HCT116 (cell line): ENCODE data around the gene ACOT8. TPM values are rescaled to one million over a fixed set of nuclear protein-coding genes. Genes with fewer than 3 reads are reported as not detected.

ENCODE experiments used
- ATAC-seq: fragments of 200-7000 bp; cut with Tn5 transposase; 2 replicates; pipeline ENCODE4 v1.9.1; 2020; ENCODE audit warnings: mild to moderate bottlenecking, moderate library complexity
- BruUV-seq: library from RNA; stranded (reverse); fragments of 400-500 nt; replicated peaks from 2 replicates; lab custom pipeline; 2021; lab: Mats Ljungman, UMichigan
- CTCF ChIA-PET: fragments of 300-600 bp; sonication (Branson Sonifier 250); formaldehyde crosslinking; loops from one replicate; lab custom pipeline; 2021; ENCODE audit warnings: antibody characterized with exemption; lab: Charles Lee
- POLR2A ChIA-PET: fragments of 300-600, 350-600 bp; sonication (Branson Sonifier 250); formaldehyde crosslinking; loops from one replicate; lab custom pipeline; 2021; ENCODE audit warnings: antibody characterized with exemption; lab: Charles Lee
- RAD21 ChIA-PET, 2 experiments: fragments of 300-600 bp; sonication (Branson Sonifier 250); formaldehyde crosslinking; loops; one replicate each; lab custom pipeline; 2023; ENCODE audit warnings: low total read pairs in 2 of 2; ENCODE audit not compliant: uncharacterized antibody in 2 of 2, unreplicated experiment in 2 of 2, low non-redundant PET in 1 of 2; lab: Charles Lee
- DNase-seq: peaks from one replicate; pipeline ENCODE4 v3.0.0-alpha.2; 2010; ENCODE audit warnings: low read depth, low spot score
- H2AFZ ChIP-seq: fragments of 200-600 bp; shearing (Covaris generic), sonication (generic); 2 replicates; pipeline ENCODE4 v1.6.1; 2017; ENCODE audit warnings: low read depth, mixed run types, mixed read lengths, antibody characterized with exemption, low read length; ENCODE audit not compliant: poor library complexity, severe bottlenecking
- H3K27ac ChIP-seq: 2 replicates; pipeline ENCODE4 v1.5.1; 2012; ENCODE audit warnings: low read depth, low read length
- H3K27me3 ChIP-seq: fragments of 200-600 bp; sonication (generic); 2 replicates; pipeline ENCODE4 v1.6.1; 2016; ENCODE audit warnings: mixed run types, low read length, mixed read lengths; ENCODE audit not compliant: insufficient read depth
- H3K36me3 ChIP-seq, 2 experiments: fragments of 200-500 bp in 1 of 2; fragments of 200-600 bp in 1 of 2; sonication (Bioruptor generic) in 1 of 2; sonication (generic) in 1 of 2; 2 replicates each; pipeline versions ENCODE4 v1.5.1 to v1.6.1; 2014 to 2016; ENCODE audit warnings: low read length in 2 of 2, inconsistent platforms in 1 of 2, mixed read lengths in 1 of 2, mixed run types in 1 of 2; ENCODE audit not compliant: insufficient read depth in 2 of 2, control insufficient read depth in 1 of 2
- H3K4me1 ChIP-seq, 2 experiments: fragments of 200-600 bp in 1 of 2; sonication (generic) in 1 of 2; 2 replicates each; pipeline versions ENCODE4 v1.5.1 to v1.6.1; 2012 to 2017; ENCODE audit warnings: low read length in 2 of 2, inconsistent platforms in 1 of 2, mild to moderate bottlenecking in 1 of 2, mixed read lengths in 1 of 2, mixed run types in 1 of 2, moderate library complexity in 1 of 2; ENCODE audit not compliant: insufficient read depth in 2 of 2, control insufficient read depth in 1 of 2
- H3K4me2 ChIP-seq: fragments of 200-600 bp; sonication (generic); 2 replicates; pipeline ENCODE4 v1.6.1; 2017; ENCODE audit warnings: mixed run types, low read length, mixed read lengths
- H3K4me3 ChIP-seq, 2 experiments: fragments of 200-600 bp in 1 of 2; sonication (generic) in 1 of 2; replicated peaks in 1 of 2; 2 replicates each; pipeline ENCODE4 v1.5.1; 2011 to 2016; ENCODE audit warnings: low read length in 2 of 2, control low read depth in 1 of 2, low read depth in 1 of 2, mild to moderate bottlenecking in 1 of 2, mixed read lengths in 1 of 2, mixed run types in 1 of 2
- H3K79me2 ChIP-seq: fragments of 200-600 bp; sonication (generic); 2 replicates; pipeline ENCODE4 v1.6.1; 2017; ENCODE audit warnings: mild to moderate bottlenecking, mixed run types, low read length, moderate library complexity, mixed read lengths; ENCODE audit not compliant: insufficient read depth
- H3K9ac ChIP-seq: fragments of 200-600 bp; sonication (generic); 2 replicates; pipeline ENCODE4 v1.6.1; 2016; ENCODE audit warnings: low read length, mixed read lengths
- H3K9me2 ChIP-seq: fragments of 200-600 bp; sonication (generic), shearing (Covaris generic); 2 replicates; pipeline ENCODE4 v1.6.1; 2017; ENCODE audit warnings: mixed run types, mild to moderate bottlenecking, moderate library complexity; ENCODE audit not compliant: insufficient read depth
- H3K9me3 ChIP-seq, 2 experiments: fragments of 200-500 bp in 1 of 2; fragments of 200-600 bp in 1 of 2; sonication (Bioruptor generic) in 1 of 2; sonication (generic) in 1 of 2; 2 replicates each; pipeline ENCODE4 v1.6.1; 2014 to 2017; ENCODE audit warnings: low read length in 2 of 2, mixed read lengths in 2 of 2, inconsistent platforms in 1 of 2, low read depth in 1 of 2, mild to moderate bottlenecking in 1 of 2, mixed run types in 1 of 2, moderate library complexity in 1 of 2; ENCODE audit not compliant: control insufficient read depth in 1 of 2, insufficient read depth in 1 of 2
- H4K20me1 ChIP-seq: fragments of 200-600 bp; sonication (generic), shearing (Covaris generic); 2 replicates; pipeline ENCODE4 v1.6.1; 2017; ENCODE audit warnings: mixed run types, mild to moderate bottlenecking, moderate library complexity; ENCODE audit not compliant: insufficient read depth
- CBX3 ChIP-seq: IDR thresholded peaks from 2 replicates; pipeline ENCODE4 v1.6.1; 2012; ENCODE audit warnings: low read depth
- CTCF ChIP-seq, 3 experiments: fragments of 200-600 bp in 1 of 3; sonication (generic) in 1 of 3; IDR thresholded peaks in 2 of 3; conservative IDR thresholded peaks in 1 of 3; 2 replicates each; pipeline ENCODE4 v1.5.1; 2012 to 2017; ENCODE audit warnings: low read depth in 2 of 3, low read length in 2 of 3, antibody characterized with exemption in 1 of 3, borderline replicate concordance in 1 of 3, control low read depth in 1 of 3, mild to moderate bottlenecking in 1 of 3, mixed read lengths in 1 of 3, mixed run types in 1 of 3, moderate library complexity in 1 of 3; ENCODE audit not compliant: insufficient read depth in 1 of 3
- EZH2 ChIP-seq: fragments of 200-600 bp; sonication (generic); IDR thresholded peaks from 2 replicates; pipeline ENCODE4 v1.6.1; 2017; ENCODE audit warnings: antibody characterized with exemption, mixed run types
- EZH2phosphoT487 ChIP-seq: fragments of 200-600 bp; IDR thresholded peaks from 2 replicates; pipeline ENCODE4 v1.6.1; 2018; ENCODE audit warnings: antibody characterized with exemption, borderline replicate concordance
- FOSL1 ChIP-seq: IDR thresholded peaks from 2 replicates; pipeline ENCODE4 v1.6.1; 2012; ENCODE audit warnings: low read depth
- JUND ChIP-seq: IDR thresholded peaks from 2 replicates; pipeline ENCODE4 v1.6.1; 2012
- SP1 ChIP-seq: IDR thresholded peaks from 2 replicates; pipeline ENCODE4 v1.6.1; 2012; ENCODE audit warnings: low read depth
- ZFX ChIP-seq: fragments of 450-650 bp; IDR thresholded peaks from 2 replicates; pipeline ENCODE4 v1.6.1; 2017
- ZNF274 ChIP-seq: fragments of 200-500 bp; sonication (Bioruptor generic); IDR thresholded peaks from 2 replicates; pipeline ENCODE4 v1.6.1; 2014; ENCODE audit warnings: mild to moderate bottlenecking, low read depth, low read length, inconsistent platforms
- intact Hi-C: fragments of 100-400 bp; cut with micrococcal nuclease; formaldehyde crosslinking; loops from 2 replicates; pipeline ENCODE4 v1.10.0; 2022
- total RNA-seq: library from RNA; stranded (reverse); gene quantifications from one replicate; pipeline ENCODE4 v1.2.1, GENCODE V29; 2021; ENCODE audit not compliant: unreplicated experiment
- TF ChIP-seq, protein P1 (sequence below): IDR thresholded peaks from 2 replicates; pipeline ENCODE4 v1.6.1; 2012
- TF ChIP-seq, protein P2 (sequence below): IDR thresholded peaks from 2 replicates; pipeline ENCODE4 v1.6.1; 2012; ENCODE audit warnings: low read depth
- TF ChIP-seq, protein P3 (sequence below): IDR thresholded peaks from 2 replicates; pipeline ENCODE4 v1.6.1; 2011; ENCODE audit warnings: mild to moderate bottlenecking, low read length, moderate library complexity; ENCODE audit not compliant: insufficient replicate concordance; ENCODE audit errors: extremely low read depth

The ACOT8 gene
- total RNA-seq, 1 experiment from 2014 or later, result 12.2 TPM

GRCh38 chr20:45859916-45860315 lies 2.7 kb upstream of the ACOT8 start:
- ChIA-PET CTCF (no interaction called here), RAD21 (no interaction called here), POLR2A (no interaction called here)
- Histone ChIP-seq H3K9me2 (no peaks in the 10 kb centered on the region), H3K79me2 (0 out of 2 replicates have a peak, but pooled peaks cover 12% of the 10 kb centered on the region), H3K4me3 (no peak overlapping the region), H4K20me1 (no peaks in the 10 kb centered on the region), H3K9me3 (no peaks in the 10 kb centered on the region), H3K9ac (no peak overlapping the region), H3K4me1 (peaks cover 15 to 36% of the 10 kb centered on the region in 2 experiments), H3K27me3 (no peaks in the 10 kb centered on the region), H3K4me2 (peak overlapping the region; percentile 50; the same call in 1 of the 2 replicates), H2AFZ (no peak overlapping the region), H3K36me3 (no peaks in the 10 kb centered on the region), H3K27ac (no peak overlapping the region)
- intact Hi-C loops, result no loop called here
- DNase-seq (no peak), ATAC-seq (no peak)
- BruUV-seq, result no TSS peak
- TF ChIP-seq JUND (no peak), EZH2 (no peak), ZFX (no peak), SP1 (no peak), CTCF (IDR thresholded peaks at IDR 0.05 in 2 of 3, conservative IDR thresholded peaks at IDR 0.05 in 1 of 3; ENCODE audit: borderline replicate concordance in 1 of 3, insufficient read depth in 1 of 3, low read depth in 2 of 3, low read length in 2 of 3) (no peak)
- TF ChIP-seq, protein P1, sequence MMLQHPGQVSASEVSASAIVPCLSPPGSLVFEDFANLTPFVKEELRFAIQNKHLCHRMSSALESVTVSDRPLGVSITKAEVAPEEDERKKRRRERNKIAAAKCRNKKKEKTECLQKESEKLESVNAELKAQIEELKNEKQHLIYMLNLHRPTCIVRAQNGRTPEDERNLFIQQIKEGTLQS, result no peak

DNA sequence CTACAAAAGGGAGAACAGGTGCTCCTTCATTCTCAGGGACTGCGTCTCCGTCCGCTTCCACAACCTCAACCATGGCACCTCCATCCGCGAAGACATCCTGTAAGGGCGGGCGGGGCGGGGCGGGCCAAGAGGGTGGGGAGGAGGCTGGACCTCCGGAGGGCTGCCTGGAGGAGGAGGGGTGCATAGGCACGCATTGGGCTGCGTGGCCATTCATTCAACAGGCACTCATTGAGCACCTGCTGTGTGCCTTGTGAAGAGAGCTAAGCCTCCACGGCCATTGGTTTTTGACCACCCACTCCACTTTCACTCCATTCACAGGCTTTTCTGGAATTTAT lies 657 bp upstream of the ACOT8 start:
- Histone ChIP-seq H3K9me3 (no peaks in the 10 kb centered on the region), H3K79me2 (0 out of 2 replicates have a peak, but pooled peaks cover 12% of the 10 kb centered on the region), H3K4me2 (peak overlapping the region; percentile 95), H4K20me1 (no peaks in the 10 kb centered on the region), H3K4me1 (peaks cover 15 to 36% of the 10 kb centered on the region in 2 experiments), H2AFZ (no peak overlapping the region), H3K27ac (peak overlapping the region; percentile 46; the same call in 1 of the 2 replicates), H3K9me2 (no peaks in the 10 kb centered on the region), H3K4me3 (peak overlapping the region; percentile 72 to 96), H3K9ac (no peak overlapping the region), H3K36me3 (no peaks in the 10 kb centered on the region), H3K27me3 (no peaks in the 10 kb centered on the region)
- CTCF ChIA-PET, result interaction anchor here (1.6 kb wide), 1 partner anchor 23 kb away, joined by 3 read pairs; the partner anchor contains the start of gene ZSWIM1
- intact Hi-C loops, result no loop called here
- no TSS peak for BruUV-seq
- ATAC-seq (peak; percentile 6), DNase-seq (no peak)
- RAD21 ChIA-PET, result no interaction called here
- POLR2A ChIA-PET, result interaction anchor here (1.9 kb wide), 1 partner anchor 24 kb away, joined by 8 read pairs; the partner anchor contains the start of gene ZSWIM1
- TF ChIP-seq CBX3, result no peak
- TF ChIP-seq, protein P2, sequence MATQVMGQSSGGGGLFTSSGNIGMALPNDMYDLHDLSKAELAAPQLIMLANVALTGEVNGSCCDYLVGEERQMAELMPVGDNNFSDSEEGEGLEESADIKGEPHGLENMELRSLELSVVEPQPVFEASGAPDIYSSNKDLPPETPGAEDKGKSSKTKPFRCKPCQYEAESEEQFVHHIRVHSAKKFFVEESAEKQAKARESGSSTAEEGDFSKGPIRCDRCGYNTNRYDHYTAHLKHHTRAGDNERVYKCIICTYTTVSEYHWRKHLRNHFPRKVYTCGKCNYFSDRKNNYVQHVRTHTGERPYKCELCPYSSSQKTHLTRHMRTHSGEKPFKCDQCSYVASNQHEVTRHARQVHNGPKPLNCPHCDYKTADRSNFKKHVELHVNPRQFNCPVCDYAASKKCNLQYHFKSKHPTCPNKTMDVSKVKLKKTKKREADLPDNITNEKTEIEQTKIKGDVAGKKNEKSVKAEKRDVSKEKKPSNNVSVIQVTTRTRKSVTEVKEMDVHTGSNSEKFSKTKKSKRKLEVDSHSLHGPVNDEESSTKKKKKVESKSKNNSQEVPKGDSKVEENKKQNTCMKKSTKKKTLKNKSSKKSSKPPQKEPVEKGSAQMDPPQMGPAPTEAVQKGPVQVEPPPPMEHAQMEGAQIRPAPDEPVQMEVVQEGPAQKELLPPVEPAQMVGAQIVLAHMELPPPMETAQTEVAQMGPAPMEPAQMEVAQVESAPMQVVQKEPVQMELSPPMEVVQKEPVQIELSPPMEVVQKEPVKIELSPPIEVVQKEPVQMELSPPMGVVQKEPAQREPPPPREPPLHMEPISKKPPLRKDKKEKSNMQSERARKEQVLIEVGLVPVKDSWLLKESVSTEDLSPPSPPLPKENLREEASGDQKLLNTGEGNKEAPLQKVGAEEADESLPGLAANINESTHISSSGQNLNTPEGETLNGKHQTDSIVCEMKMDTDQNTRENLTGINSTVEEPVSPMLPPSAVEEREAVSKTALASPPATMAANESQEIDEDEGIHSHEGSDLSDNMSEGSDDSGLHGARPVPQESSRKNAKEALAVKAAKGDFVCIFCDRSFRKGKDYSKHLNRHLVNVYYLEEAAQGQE, result no peak
- TF ChIP-seq, protein P3, sequence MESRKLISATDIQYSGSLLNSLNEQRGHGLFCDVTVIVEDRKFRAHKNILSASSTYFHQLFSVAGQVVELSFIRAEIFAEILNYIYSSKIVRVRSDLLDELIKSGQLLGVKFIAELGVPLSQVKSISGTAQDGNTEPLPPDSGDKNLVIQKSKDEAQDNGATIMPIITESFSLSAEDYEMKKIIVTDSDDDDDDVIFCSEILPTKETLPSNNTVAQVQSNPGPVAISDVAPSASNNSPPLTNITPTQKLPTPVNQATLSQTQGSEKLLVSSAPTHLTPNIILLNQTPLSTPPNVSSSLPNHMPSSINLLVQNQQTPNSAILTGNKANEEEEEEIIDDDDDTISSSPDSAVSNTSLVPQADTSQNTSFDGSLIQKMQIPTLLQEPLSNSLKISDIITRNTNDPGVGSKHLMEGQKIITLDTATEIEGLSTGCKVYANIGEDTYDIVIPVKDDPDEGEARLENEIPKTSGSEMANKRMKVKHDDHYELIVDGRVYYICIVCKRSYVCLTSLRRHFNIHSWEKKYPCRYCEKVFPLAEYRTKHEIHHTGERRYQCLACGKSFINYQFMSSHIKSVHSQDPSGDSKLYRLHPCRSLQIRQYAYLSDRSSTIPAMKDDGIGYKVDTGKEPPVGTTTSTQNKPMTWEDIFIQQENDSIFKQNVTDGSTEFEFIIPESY, result no peak
- TF ChIP-seq ZNF274, result no peak
- TF ChIP-seq ZFX, result no peak
- TF ChIP-seq EZH2phosphoT487, result no peak
- TF ChIP-seq, protein P1, result no peak
- no peak for TF ChIP-seq FOSL1
